GM18909 (cell line): ENCODE data around the gene RBP7.
"Not testable (repeated sequence)": the region's sequence is repeated elsewhere in the genome, so short reads cannot be mapped to it uniquely, and the experiment has no call there.

Experiments used
- ATAC-seq: cut with Tn5 transposase; IDR thresholded peaks from one replicate; pipeline ENCODE4 v1.9.1; 2021; ENCODE audit warnings: mild to moderate bottlenecking; ENCODE audit not compliant: unreplicated experiment, poor library complexity

Gene RBP7

GRCh38 chr1:10027027-10027426 is 30.0 kb downstream of the RBP7 start:
- no peak for ATAC-seq

DNA sequence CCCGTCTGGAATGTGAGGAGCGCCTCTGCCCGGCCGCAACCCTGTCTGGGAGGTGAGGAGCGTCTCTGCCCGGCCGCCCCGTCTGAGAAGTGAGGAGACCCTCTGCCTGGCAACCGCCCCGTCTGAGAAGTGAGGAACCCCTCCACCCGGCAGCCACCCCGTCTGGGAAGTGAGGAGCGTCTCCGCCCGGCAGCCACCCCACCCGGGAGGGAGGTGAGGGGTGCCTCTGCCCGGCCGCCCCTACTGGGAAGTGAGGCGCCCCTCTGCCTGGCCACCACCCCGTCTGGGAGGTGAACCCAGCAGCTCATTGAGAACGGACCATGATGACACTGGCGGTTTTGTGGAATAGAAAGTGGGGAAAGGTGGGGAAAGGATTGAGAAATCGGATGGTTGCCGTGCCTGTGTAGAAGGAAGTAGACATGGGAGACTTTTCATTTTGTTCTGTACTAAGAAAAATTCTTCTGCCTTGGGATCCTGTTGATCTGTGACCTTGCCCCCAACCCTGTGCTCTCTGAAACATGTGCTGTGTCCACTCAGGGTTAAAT is 32.0 kb downstream of the RBP7 start:
- ATAC-seq, result not testable (repeated sequence)

DNA sequence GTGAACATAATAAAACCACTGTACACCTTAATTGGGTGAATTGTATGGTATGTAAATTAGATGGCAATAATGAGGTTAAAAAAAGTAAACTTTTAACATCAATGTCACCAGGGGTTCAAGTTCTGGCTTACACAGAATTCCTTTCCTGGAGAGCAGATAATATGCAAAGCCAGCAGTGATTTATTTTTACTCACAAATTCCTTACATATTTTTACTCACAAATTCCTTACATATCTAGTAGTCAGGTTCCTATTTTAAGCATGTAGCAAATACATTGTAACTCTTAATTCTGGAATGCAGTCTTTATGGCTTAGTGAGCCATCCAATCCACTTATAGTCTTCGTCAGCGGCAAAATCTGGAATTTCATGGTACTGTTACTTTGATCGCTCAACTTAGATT is 34.4 kb downstream of the RBP7 start:
- no peak for ATAC-seq

DNA sequence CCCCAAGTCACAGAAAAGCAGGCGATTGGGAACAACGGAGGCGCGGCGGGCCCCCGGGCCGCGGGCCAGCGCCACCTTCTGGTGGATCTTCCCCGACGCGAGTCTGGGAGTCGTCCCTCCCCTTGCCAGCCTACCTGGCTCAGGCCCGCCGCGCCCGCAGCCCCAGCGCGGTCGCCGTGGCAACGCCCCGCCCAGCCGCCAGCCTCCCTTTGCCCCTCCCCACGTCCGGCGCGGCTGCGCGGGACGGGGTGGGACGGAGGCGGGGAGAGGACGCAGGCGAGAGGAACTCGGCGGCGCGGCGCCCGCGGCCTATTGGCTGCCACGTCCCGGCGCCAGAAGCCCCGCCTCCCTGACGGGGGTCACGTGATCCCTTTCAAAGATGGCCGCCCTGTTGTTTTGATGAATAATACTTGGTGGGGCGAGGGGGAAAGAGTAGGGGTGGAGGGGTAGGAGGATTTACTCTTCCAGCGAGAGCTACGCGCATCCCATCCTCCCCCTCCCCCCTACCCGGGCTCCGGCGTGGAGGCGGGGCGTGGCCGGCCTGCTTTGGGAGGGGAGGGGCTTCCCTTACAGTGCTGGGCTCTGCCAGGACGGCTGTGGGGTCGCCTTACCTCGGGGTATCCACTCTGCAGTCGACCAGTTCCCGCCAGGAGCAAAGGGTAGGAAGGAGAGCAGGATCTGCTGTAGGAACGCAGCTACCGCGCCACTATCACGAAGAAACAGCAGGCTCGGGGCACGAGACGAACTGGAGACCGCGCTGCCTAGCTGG is 35.7 kb downstream of the RBP7 start, which contains the start of gene UBE4B:
TSS of gene UBE4B (plus strand) at position 369 of the 769 bp plus-strand sequence. CDS start 713 bp downstream, outside the sequence.
- peak; percentile 97 for ATAC-seq

GRCh38 chr1:10033359-10033845 is 36.4 kb downstream of the RBP7 start:
- peak; percentile 0 for ATAC-seq

DNA sequence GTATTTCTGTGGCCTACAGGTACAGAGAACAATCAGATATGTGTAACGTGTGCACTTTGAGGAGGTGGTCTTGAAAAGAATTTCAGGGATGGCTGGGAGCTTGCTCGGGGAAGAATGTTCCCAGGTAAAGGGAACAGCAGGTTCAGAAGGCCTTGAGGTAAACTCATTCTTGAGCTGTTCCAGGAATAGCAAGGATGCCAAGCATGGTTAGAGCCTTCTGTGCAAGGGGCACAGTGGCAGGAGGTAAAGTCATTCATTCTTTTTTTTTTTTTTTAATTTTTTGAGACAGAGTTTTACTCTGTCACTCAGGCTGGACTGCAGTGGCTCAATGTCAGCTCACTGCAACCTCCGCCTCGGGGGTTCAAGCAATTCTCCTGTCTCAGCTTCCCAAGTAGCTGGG is 45.7 kb downstream of the RBP7 start:
- ATAC-seq, result no peak

GRCh38 chr1:10045480-10046355 is 48.7 kb downstream of the RBP7 start:
- no peak for ATAC-seq

GRCh38 chr1:10046356-10047085 is 49.5 kb downstream of the RBP7 start:
- ATAC-seq, result no peak

- no peak for ATAC-seq
These were observed 51.6 kb downstream of the RBP7 start for GRCh38 chr1:10048601-10049000.

DNA sequence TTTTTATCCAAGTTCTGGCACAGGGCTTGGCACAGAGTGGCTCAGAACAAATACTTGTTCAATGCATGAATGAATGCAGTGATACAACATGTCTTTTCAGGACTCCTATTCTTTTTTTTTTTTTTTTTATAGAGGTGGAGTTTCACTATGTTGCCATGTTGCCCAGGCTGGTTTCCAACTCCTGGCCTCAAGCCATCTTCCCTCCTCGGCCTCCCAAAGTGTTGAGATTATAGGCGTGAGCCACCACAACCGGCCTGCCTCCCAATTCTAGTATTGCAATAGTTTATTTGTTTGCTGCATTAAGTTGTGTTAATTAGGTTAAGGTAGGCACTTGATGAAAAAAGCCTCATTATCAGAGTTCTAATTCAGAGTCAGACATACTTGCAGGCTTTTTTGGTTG is 53.6 kb downstream of the RBP7 start:
- ATAC-seq, result no peak

DNA sequence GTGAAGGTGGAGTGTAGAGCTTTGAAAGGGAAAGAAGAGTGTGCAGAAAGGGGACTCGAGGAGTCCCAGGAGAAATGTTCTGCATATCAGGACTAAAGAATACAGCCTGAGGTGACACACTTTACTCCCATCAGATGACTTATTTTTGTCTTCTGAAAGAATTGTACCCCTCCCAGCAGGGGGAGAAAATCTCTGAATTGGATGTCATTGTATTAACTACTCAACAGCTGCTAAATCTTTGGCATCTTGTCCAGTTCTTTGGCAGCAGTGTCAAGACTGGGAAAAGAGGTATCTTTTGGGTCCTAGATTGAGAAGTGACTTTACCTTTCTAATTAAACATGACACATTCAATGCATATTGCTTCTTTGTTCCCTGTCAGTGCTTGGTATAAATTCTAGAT is 54.6 kb downstream of the RBP7 start:
- ATAC-seq, result no peak

GRCh38 chr1:10052347-10052746 is 55.3 kb downstream of the RBP7 start:
- no peak for ATAC-seq

DNA sequence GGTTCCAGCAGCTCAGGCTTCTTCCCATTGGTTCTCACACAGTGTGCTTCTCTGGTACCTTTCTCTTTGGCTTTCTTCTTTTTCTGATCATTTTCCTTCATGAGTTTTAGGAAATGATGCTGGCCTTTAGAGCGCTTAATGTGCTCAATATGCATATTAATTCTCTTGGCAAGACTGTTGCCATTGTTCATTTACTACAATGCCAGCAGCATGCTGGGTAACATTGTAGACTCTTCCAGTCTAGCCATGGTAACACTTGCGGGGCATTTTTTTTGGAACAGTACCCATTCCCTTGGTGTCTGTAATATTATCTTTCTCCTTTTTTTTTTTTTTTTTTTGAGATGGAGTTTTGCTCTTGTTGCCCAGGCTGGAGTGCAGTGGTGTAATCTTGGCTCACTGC is 57.4 kb downstream of the RBP7 start:
- no peak for ATAC-seq

DNA sequence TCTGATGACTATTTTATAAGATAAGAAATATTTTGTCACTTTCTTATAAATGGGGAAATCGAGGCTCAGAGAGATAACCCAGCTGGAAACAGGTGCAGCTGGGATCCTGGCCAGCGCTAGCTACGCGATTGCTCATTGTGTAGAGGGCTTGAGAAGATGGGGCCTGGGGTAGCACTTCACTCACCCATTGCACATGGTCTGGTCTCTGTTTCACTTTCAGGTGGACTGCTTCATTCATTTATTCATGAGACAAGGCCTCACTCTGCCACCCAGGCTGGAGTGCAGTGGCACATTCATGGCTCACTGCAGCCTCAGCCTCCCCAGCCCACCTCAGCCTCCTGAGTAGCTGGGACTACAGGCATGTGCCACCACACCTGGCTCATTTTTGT is 59.6 kb downstream of the RBP7 start:
- ATAC-seq, result no peak

DNA sequence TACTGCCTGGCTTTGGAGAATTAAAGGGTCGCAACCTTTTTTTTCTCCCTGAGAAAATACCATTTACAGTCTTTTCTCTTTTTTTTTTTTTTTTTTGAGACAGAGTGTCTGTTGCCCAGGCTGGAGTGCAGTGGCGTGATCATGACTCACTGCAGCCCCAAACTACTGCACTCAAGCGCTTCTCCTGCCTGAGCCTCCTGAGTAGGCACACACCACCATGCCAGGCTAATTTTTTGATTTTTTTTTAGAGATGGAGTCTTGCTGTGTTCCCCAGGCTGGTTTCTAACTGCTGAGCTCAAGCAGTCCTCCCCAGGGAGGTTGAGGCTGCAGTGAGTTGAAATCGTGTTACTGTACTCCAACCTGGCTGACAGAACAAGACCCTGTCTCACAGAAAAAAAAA is 60.3 kb downstream of the RBP7 start:
- no peak for ATAC-seq

- ATAC-seq, result no peak
These were observed 60.8 kb downstream of the RBP7 start for GRCh38 chr1:10057796-10058195.

GRCh38 chr1:10059342-10059718 is 62.3 kb downstream of the RBP7 start:
- no peak for ATAC-seq

GRCh38 chr1:10060311-10061100 is 63.5 kb downstream of the RBP7 start:
- ATAC-seq, result no peak

DNA sequence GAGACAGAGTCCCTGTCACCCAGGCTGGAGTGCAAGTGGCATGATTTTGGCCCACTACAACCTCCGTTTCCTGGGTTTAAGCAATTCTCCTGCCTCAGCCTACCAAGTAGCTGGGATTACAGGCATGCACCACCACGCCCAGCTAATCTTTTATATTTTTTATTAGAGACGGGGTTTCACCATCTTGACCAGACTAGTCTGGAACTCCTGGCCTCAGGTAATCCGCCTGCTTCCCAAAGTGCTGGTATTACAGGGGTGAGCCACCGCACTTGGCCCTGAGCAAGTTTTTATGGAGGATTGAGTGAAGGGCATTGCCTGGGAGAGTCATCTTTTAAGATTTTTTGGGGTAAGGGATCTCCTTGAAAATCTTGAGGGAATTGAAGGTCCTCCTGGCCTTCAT is 64.2 kb downstream of the RBP7 start:
- no peak for ATAC-seq

GRCh38 chr1:10063878-10064277 is 66.8 kb downstream of the RBP7 start:
- ATAC-seq, result no peak
